Loucy (cell line): ENCODE measurements around the gene FBXL19.

Experiments used
- H2AFZ ChIP-seq: fragments of 200-600 bp; sonication (generic); 2 replicates; pipeline ENCODE4 v1.6.0; 2016; ENCODE audit warnings: antibody characterized with exemption, mild to moderate bottlenecking, low read length, moderate library complexity
- H3F3A ChIP-seq: fragments of 200-600 bp; 2 replicates; pipeline ENCODE4 v1.6.0; 2016; ENCODE audit warnings: antibody characterized with exemption, low read depth, mild to moderate bottlenecking
- H3K27me3 ChIP-seq: fragments of 200-600 bp; sonication (generic); 2 replicates; pipeline ENCODE4 v1.6.1; 2014; ENCODE audit warnings: low read length, mild to moderate bottlenecking; ENCODE audit not compliant: insufficient read depth, poor library complexity, severe bottlenecking
- H3K36me3 ChIP-seq: fragments of 200-600 bp; sonication (generic); 2 replicates; pipeline ENCODE4 v1.6.1; 2016; ENCODE audit warnings: low read length; ENCODE audit not compliant: insufficient read depth
- H3K4me1 ChIP-seq: fragments of 200-600 bp; sonication (generic); 2 replicates; pipeline ENCODE4 v1.5.1; 2014; ENCODE audit warnings: low read length, mild to moderate bottlenecking; ENCODE audit not compliant: insufficient read depth, poor library complexity, severe bottlenecking
- H3K4me2 ChIP-seq: fragments of 200-600 bp; sonication (generic); 2 replicates; pipeline ENCODE4 v1.6.0; 2014; ENCODE audit warnings: antibody characterized with exemption, low read length, low read depth, mild to moderate bottlenecking; ENCODE audit not compliant: poor library complexity, severe bottlenecking
- H3K4me3 ChIP-seq: fragments of 200-600 bp; sonication (generic); 2 replicates; pipeline ENCODE4 v1.5.1; 2014; ENCODE audit warnings: low read length, mild to moderate bottlenecking, mixed read lengths; ENCODE audit not compliant: poor library complexity, severe bottlenecking
- H3K79me2 ChIP-seq: fragments of 200-600 bp; sonication (generic); 2 replicates; pipeline ENCODE4 v1.6.1; 2014; ENCODE audit warnings: low read length; ENCODE audit not compliant: insufficient read depth
- H3K9ac ChIP-seq: fragments of 200-600 bp; sonication (generic); 2 replicates; pipeline ENCODE4 v1.6.0; 2014; ENCODE audit warnings: mild to moderate bottlenecking, low read depth, low read length, moderate library complexity; ENCODE audit not compliant: poor library complexity, severe bottlenecking
- H3K9me2 ChIP-seq: fragments of 200-600 bp; sonication (generic); replicated peaks from 2 replicates; pipeline ENCODE4 v1.6.1; 2016; ENCODE audit warnings: low read depth, low read length, mixed read lengths
- H3K9me3 ChIP-seq: fragments of 200-600 bp; sonication (generic); 2 replicates; pipeline ENCODE4 v1.6.1; 2014; ENCODE audit warnings: mild to moderate bottlenecking, antibody characterized with exemption, low read length, low read depth; ENCODE audit not compliant: insufficient read depth
- H4K20me1 ChIP-seq: fragments of 200-600 bp; sonication (generic); 2 replicates; pipeline ENCODE4 v1.6.0; 2014; ENCODE audit warnings: antibody characterized with exemption, low read length, mild to moderate bottlenecking; ENCODE audit not compliant: insufficient read depth, poor library complexity, severe bottlenecking
- EZH2phosphoT487 ChIP-seq: fragments of 200-600 bp; IDR thresholded peaks from 2 replicates; pipeline ENCODE4 v1.6.1; 2018; ENCODE audit warnings: antibody characterized with exemption, mild to moderate bottlenecking, moderate library complexity, borderline replicate concordance
- TF ChIP-seq, protein P1 (sequence below): fragments of 200-600 bp; sonication (generic); conservative IDR thresholded peaks from 2 replicates; pipeline ENCODE4 v1.5.1; 2014; ENCODE audit warnings: mild to moderate bottlenecking, antibody characterized with exemption, low read length

Gene FBXL19

DNA sequence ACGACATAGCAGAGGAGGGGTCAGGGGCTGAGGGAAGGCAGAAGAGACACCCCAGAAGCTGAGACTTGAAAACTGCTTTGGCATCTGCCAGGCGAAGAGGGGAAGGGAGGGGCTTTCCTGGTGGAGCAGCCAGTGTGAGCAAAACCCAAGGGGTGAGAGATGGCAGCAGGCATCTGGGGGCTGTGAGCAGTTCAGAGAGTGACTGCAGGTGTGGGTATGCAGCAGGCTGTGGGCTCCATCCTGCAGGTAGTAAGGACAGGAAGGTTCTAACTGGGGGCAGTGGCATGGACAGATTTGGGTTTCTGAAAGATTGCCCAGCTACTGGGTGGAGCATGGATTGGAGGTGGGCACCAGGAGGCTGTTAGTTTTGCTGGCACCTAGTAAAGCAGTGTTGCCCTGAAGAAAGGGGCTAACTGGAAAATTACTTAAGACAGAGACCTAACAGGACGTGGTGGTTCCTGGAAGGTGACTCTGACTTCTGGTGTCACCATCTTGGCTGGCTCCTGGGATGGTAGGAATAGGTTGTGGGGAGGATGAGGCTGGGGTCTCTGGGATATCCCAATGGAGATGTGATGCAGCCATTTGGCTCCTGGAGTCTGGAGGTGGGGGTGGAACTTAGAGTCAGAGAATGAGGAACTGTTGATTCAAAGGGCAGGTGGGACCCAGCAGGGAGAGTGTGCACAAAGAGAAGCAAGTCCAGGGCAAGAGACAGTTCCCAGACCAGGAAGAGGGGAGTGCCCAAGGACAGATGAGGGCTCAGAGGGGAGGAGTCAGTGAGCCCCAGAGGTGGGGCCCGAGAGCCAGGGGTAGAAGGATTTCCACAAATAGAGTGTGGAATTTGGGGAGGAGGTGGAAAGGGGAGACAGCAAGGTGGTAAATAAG, 40.7 kb upstream of the FBXL19 start:
- Histone ChIP-seq H2AFZ (no peak overlapping the region), H3K9ac (no peak overlapping the region), H3K79me2 (peaks cover 12% of the 10 kb centered on the region), H3K9me3 (no peaks in the 10 kb centered on the region), H3K4me1 (no peaks in the 10 kb centered on the region), H3K9me2 (no peaks in the 10 kb centered on the region), H4K20me1 (no peaks in the 10 kb centered on the region), H3K27me3 (no peaks in the 10 kb centered on the region), H3F3A (no peaks in the 10 kb centered on the region; the same call in 1 of the 2 replicates), H3K4me3 (no peak overlapping the region), H3K4me2 (no peak overlapping the region), H3K36me3 (no peaks in the 10 kb centered on the region)
- TF ChIP-seq, protein P1, sequence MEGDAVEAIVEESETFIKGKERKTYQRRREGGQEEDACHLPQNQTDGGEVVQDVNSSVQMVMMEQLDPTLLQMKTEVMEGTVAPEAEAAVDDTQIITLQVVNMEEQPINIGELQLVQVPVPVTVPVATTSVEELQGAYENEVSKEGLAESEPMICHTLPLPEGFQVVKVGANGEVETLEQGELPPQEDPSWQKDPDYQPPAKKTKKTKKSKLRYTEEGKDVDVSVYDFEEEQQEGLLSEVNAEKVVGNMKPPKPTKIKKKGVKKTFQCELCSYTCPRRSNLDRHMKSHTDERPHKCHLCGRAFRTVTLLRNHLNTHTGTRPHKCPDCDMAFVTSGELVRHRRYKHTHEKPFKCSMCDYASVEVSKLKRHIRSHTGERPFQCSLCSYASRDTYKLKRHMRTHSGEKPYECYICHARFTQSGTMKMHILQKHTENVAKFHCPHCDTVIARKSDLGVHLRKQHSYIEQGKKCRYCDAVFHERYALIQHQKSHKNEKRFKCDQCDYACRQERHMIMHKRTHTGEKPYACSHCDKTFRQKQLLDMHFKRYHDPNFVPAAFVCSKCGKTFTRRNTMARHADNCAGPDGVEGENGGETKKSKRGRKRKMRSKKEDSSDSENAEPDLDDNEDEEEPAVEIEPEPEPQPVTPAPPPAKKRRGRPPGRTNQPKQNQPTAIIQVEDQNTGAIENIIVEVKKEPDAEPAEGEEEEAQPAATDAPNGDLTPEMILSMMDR = no peak
- TF ChIP-seq EZH2phosphoT487 = no peak

DNA sequence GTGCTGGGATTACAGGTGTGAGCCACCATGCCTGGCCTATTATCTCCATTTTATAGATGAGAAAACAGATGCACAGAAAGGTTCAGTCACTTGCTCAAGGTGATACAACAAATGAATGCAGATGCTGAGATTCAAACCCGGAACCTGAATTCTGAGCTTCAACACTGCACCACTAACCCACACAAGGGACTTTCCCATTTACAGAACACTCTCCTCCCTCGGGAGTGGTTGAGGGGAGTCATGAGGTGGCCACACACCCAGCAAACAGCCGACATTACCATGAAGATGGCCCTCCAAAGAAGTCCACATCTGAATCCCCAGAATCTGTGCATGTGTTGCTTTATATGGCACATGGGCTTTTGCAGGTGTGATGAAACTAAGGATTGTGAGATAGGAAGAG, 38.6 kb upstream of the FBXL19 start:
- H3K9me2 ChIP-seq = no peaks in the 10 kb centered on the region
- no peak for TF ChIP-seq EZH2phosphoT487
- TF ChIP-seq, protein P1 = no peak
- no peak overlapping the region for H3K9ac ChIP-seq
- no peaks in the 10 kb centered on the region for H3K9me3 ChIP-seq
- H3K36me3 ChIP-seq = no peaks in the 10 kb centered on the region; the same call in 1 of the 2 replicates
- H3K79me2 ChIP-seq = no peaks in the 10 kb centered on the region
- no peak overlapping the region for H2AFZ ChIP-seq
- H3K27me3 ChIP-seq = no peaks in the 10 kb centered on the region
- H3K4me3 ChIP-seq = no peak overlapping the region
- no peaks in the 10 kb centered on the region for H4K20me1 ChIP-seq
- no peak overlapping the region for H3K4me2 ChIP-seq
- no peaks in the 10 kb centered on the region for H3K4me1 ChIP-seq
- H3F3A ChIP-seq = no peaks in the 10 kb centered on the region; the same call in 1 of the 2 replicates

DNA sequence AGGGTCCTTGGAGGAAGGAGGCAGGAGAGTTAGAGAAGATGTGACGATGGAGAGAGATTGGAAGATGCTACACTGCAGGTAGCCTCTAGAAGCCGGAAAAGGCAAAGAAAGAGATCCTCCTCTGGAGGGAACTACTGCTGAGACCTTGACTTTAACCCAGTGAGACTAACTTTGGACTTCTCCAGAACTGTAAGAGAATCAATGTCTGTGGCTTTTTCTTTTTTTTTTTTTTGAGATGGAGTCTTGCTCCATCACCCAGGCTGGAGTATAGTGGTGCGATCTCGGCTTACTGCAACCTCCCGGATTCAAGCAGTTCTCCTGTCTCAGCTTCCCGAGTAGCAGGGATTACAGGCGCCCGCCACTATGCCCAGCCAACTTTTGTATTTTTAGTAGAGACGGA, 38.2 kb upstream of the FBXL19 start:
- no peak overlapping the region for H3K9ac ChIP-seq
- no peak overlapping the region for H3K4me2 ChIP-seq
- H3K9me2 ChIP-seq = no peaks in the 10 kb centered on the region

More for the DNA sequence above, 38.2 kb upstream of the FBXL19 start:
- Histone ChIP-seq H3K79me2 (no peaks in the 10 kb centered on the region), H4K20me1 (no peaks in the 10 kb centered on the region), H3K36me3 (no peaks in the 10 kb centered on the region; the same call in 1 of the 2 replicates), H2AFZ (no peak overlapping the region), H3K4me3 (no peak overlapping the region), H3K27me3 (no peaks in the 10 kb centered on the region), H3K9me3 (no peaks in the 10 kb centered on the region), H3F3A (no peaks in the 10 kb centered on the region; the same call in 1 of the 2 replicates), H3K4me1 (no peaks in the 10 kb centered on the region)
- TF ChIP-seq EZH2phosphoT487 = no peak
- TF ChIP-seq, protein P1 = no peak
